ENCODE results near the gene KCNH1.
A peak's percentile ranks its signal among the peaks of the same experiment; 100 is the strongest.

The KCNH1 gene

DNA sequence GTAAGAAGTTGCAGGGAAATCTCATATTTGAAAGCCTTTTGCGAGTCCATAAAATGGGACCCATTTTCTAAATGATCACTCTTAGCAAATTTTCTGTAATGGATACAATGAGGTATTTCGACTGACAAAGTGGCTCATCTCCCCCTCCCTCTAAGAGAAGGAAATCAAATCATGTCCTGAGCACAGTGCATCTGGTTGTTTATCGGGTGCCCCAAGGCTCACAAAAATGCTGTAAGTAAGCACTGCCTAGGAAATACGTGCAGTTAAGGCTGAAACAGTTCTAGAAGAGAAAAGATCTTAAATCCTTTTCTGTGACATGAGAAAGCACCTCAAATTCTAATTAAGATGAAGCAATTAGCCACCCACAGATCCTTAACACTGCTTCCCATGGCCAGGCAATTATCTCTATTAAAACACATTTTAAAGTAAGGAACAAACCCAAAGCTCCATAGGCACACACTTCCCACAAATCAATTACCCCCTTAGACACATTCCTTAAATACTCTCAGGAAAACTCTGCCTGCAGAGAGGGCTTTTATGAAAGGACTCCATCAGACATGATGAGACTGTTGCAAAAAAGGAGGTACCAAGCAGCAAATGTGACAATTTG is 216.3 kb downstream of the KCNH1 start:
- Histone ChIP-seq H3K9ac (ENCODE audit: low read length) (no peak overlapping the region), H3K9me3 (ENCODE audit: control insufficient read depth, low read length) (no peaks in the 10 kb centered on the region), H3K27me3 (replicated peaks; ENCODE audit: control insufficient read depth, insufficient read depth, low read length) (no peaks in the 10 kb centered on the region), H3K4me1 (ENCODE audit: control insufficient read depth, insufficient read depth, low read length) (no peaks in the 10 kb centered on the region), H3K4me3 (ENCODE audit: low read length) (no peak overlapping the region), H3K36me3 (ENCODE audit: control insufficient read depth, insufficient read depth, low read length, severe bottlenecking) (no peaks in the 10 kb centered on the region)
- DNase-seq (ENCODE audit: low read depth): no peak

DNA sequence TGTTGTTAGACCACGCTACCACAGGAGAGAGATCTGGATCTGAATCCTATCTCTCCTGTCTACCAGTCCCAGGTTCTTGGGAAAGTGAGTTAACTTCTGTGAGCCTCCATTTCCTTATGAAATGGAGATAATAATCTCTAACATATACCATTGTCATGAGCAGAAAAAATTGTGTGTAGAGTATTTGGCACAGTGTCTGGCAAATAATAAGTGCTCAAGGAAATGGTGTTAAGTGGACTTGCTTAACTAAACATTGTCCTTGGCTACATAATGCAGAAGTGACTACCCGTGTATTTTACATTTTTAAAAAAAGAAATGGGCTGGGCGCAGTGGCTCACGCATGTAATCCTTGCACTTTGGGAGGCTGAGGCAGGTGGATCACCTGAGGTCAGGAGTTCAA is 217.4 kb downstream of the KCNH1 start:
- Histone ChIP-seq H3K36me3 (ENCODE audit: control insufficient read depth, insufficient read depth, low read length, severe bottlenecking) (no peaks in the 10 kb centered on the region), H3K27me3 (replicated peaks; ENCODE audit: control insufficient read depth, insufficient read depth, low read length) (no peaks in the 10 kb centered on the region), H3K9me3 (ENCODE audit: control insufficient read depth, low read length) (no peaks in the 10 kb centered on the region), H3K9ac (ENCODE audit: low read length) (no peak overlapping the region), H3K4me3 (ENCODE audit: low read length) (no peak overlapping the region), H3K4me1 (ENCODE audit: control insufficient read depth, insufficient read depth, low read length) (no peaks in the 10 kb centered on the region)
- no peak for DNase-seq (ENCODE audit: low read depth)

DNA sequence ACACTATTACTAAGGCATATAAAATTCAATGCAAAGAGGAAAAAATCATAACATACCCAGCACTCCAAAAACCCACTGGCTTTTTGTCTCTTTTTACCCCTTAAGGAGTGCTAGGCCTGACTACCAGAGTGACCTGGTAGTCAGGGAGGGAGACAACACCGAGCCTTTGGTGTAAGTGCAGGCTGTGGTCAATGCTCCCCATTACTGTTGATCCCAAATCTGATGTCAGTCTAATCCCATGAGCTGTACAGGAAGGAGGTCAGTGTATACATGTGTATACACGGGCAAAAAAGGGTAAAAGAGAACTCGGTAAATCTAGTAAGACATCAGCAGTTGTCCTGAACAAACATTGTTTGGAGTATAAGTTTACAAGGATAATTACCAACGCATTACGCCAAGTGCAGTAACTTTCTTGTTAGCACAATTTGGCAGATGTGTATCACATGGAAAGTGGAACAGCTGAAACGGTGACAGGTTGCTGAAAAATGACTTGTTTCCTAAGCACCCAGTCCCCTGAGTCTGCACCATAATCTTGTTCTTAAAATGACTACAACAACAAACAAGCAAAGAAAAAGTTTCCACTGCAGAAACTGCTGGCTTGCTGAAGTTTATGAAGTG is 217.9 kb downstream of the KCNH1 start:
- Histone ChIP-seq H3K4me3 (ENCODE audit: low read length) (no peak overlapping the region), H3K27me3 (replicated peaks; ENCODE audit: control insufficient read depth, insufficient read depth, low read length) (no peaks in the 10 kb centered on the region), H3K9me3 (ENCODE audit: control insufficient read depth, low read length) (no peaks in the 10 kb centered on the region), H3K36me3 (ENCODE audit: control insufficient read depth, insufficient read depth, low read length, severe bottlenecking) (no peaks in the 10 kb centered on the region), H3K9ac (ENCODE audit: low read length) (no peak overlapping the region), H3K4me1 (ENCODE audit: control insufficient read depth, insufficient read depth, low read length) (no peaks in the 10 kb centered on the region)
- DNase-seq (ENCODE audit: low read depth): no peak

DNA sequence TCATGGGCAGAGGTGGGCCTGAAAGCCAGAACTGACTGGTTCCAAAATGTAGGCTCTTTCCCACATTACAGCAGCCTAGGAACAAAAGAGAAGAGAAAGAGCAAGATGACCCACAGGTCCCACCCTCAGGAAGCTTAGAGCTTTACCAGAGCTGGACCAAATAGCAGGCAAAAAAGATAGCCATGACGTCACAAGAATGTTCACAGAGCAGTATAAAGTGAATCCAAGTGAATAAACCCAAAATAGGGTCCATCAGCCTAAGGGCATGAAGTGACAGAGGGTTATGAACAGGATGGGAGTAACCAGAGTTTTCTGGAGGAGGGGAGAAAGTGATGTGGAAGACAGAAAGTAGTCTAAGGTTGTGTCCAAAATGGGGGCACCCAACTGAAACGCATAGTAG is 221.2 kb downstream of the KCNH1 start:
- Histone ChIP-seq H3K9ac (ENCODE audit: low read length) (no peak overlapping the region), H3K4me1 (ENCODE audit: control insufficient read depth, insufficient read depth, low read length) (no peaks in the 10 kb centered on the region), H3K9me3 (ENCODE audit: control insufficient read depth, low read length) (no peaks in the 10 kb centered on the region), H3K27me3 (replicated peaks; ENCODE audit: control insufficient read depth, insufficient read depth, low read length) (peaks cover 4% of the 10 kb centered on the region), H3K36me3 (ENCODE audit: control insufficient read depth, insufficient read depth, low read length, severe bottlenecking) (no peaks in the 10 kb centered on the region), H3K4me3 (ENCODE audit: low read length) (no peak overlapping the region)
- DNase-seq (ENCODE audit: low read depth): no peak

DNA sequence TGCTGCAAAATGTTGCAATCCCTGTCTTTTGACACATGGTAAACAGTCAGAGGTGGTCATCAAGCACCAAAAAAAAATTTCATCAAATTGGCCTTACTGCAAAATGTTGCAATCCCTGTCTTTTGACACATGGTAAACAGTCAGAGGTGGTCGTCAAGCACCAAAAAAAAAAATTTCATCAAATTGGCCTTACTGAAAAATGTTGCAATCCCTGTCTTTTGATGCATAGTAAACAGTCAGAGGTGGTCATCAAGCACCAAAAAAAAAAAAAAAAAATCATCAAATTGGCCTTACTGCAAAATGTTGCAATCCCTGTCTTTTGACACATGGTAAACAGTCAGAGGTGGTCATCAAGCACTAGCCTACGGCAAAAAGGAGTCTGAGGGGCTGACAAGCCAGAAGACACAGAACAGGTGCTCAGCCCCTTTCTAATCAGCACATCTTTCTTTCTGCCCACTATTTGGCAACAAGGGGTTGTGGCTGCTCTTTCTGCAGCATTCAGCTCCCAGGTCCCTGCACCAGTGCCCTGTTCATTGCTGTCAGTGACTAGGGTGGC is 223.8 kb downstream of the KCNH1 start:
- Histone ChIP-seq H3K4me3 (ENCODE audit: low read length) (no peak overlapping the region), H3K36me3 (ENCODE audit: control insufficient read depth, insufficient read depth, low read length, severe bottlenecking) (no peaks in the 10 kb centered on the region), H3K9ac (ENCODE audit: low read length) (no peak overlapping the region), H3K9me3 (ENCODE audit: control insufficient read depth, low read length) (no peaks in the 10 kb centered on the region), H3K27me3 (replicated peaks; ENCODE audit: control insufficient read depth, insufficient read depth, low read length) (peaks cover 10% of the 10 kb centered on the region), H3K4me1 (ENCODE audit: control insufficient read depth, insufficient read depth, low read length) (no peaks in the 10 kb centered on the region)
- peak; percentile 42 for DNase-seq (ENCODE audit: low read depth)

DNA sequence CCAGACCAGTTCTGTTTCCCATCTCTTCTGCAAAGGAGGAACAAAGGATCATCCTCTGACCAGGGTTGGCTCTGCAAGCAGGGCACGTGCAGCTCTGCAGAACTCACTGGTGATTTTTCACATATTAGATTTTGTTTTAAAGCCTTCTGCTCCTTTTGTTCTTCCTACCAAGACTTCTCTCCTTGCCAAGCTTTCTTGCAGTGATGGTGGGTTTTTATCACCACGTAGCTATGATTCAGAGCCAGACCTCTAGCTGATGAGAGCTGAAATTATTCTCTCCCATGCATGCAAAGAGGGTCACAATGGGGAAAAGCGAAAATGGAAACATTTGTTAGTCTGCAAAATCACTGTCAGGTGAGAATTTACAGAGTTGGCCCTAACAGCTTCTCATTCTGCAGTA is 225.2 kb downstream of the KCNH1 start:
- Histone ChIP-seq H3K4me3 (ENCODE audit: low read length) (no peak overlapping the region), H3K9ac (ENCODE audit: low read length) (no peak overlapping the region), H3K36me3 (ENCODE audit: control insufficient read depth, insufficient read depth, low read length, severe bottlenecking) (no peaks in the 10 kb centered on the region), H3K9me3 (ENCODE audit: control insufficient read depth, low read length) (no peaks in the 10 kb centered on the region), H3K27me3 (replicated peaks; ENCODE audit: control insufficient read depth, insufficient read depth, low read length) (peaks cover 13% of the 10 kb centered on the region), H3K4me1 (ENCODE audit: control insufficient read depth, insufficient read depth, low read length) (no peaks in the 10 kb centered on the region)
- DNase-seq (ENCODE audit: low read depth): no peak

DNA sequence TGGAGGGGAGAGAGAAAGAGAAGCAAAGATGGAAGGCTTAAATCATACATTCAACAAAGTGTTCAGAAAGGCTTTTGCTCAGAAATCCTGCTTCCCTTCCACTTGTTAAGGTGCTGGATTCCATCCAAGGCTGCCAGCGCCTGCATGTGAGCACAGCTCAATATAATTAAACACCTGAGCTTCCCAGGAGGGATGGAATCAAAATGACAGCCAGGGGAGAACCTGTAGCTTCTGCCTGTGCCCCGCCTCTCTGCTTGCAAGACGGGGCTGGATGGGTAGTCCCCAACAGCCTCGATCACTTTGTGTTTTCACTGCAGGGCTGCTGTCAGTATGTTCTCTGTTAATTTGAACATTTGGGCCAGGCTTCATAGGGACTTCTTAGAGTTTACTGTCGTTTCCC is 225.7 kb downstream of the KCNH1 start:
- no peaks in the 10 kb centered on the region for H3K9me3 ChIP-seq (ENCODE audit: control insufficient read depth, low read length)

DNA sequence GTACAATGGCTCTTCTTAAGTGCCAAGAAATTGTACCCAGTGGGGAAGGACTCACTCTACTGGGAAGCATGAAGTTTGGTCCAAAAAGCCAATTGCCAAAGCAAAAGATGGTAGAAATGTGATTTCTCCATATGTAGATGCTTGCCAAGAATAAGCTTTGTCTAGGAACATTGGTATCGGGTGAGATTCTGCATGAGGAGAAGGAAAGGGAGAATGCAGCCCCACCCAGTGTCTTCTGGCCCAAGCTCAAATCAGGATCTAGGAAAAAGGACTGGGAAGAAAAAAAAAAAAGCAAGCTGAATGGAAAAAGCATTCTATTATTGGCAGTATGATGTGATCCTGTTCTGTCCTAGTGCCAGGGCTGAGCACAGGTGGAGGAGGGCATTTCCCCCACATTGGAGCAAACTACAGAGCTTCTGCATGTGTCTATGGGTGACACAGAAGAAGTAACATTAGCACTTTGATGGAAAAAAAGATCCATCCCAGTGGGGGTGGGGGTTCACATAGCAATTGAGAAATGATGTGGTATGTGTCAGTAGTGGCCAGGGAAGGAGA is 226.6 kb downstream of the KCNH1 start:
- Histone ChIP-seq H3K9ac (ENCODE audit: low read length) (no peak overlapping the region), H3K36me3 (ENCODE audit: control insufficient read depth, insufficient read depth, low read length, severe bottlenecking) (no peaks in the 10 kb centered on the region), H3K27me3 (replicated peaks; ENCODE audit: control insufficient read depth, insufficient read depth, low read length) (peaks cover 13% of the 10 kb centered on the region), H3K4me1 (ENCODE audit: control insufficient read depth, insufficient read depth, low read length) (no peaks in the 10 kb centered on the region), H3K4me3 (ENCODE audit: low read length) (no peak overlapping the region), H3K9me3 (ENCODE audit: control insufficient read depth, low read length) (no peaks in the 10 kb centered on the region)
- peak; percentile 25 for DNase-seq (ENCODE audit: low read depth)

More for the DNA sequence above, 225.7 kb downstream of the KCNH1 start:
- peaks cover 13% of the 10 kb centered on the region for H3K27me3 ChIP-seq (replicated peaks; ENCODE audit: control insufficient read depth, insufficient read depth, low read length)
- H3K9ac ChIP-seq (ENCODE audit: low read length): no peak overlapping the region
- H3K36me3 ChIP-seq (ENCODE audit: control insufficient read depth, insufficient read depth, low read length, severe bottlenecking): no peaks in the 10 kb centered on the region
- DNase-seq (ENCODE audit: low read depth): no peak
- no peak overlapping the region for H3K4me3 ChIP-seq (ENCODE audit: low read length)
- H3K4me1 ChIP-seq (ENCODE audit: control insufficient read depth, insufficient read depth, low read length): no peaks in the 10 kb centered on the region

DNA sequence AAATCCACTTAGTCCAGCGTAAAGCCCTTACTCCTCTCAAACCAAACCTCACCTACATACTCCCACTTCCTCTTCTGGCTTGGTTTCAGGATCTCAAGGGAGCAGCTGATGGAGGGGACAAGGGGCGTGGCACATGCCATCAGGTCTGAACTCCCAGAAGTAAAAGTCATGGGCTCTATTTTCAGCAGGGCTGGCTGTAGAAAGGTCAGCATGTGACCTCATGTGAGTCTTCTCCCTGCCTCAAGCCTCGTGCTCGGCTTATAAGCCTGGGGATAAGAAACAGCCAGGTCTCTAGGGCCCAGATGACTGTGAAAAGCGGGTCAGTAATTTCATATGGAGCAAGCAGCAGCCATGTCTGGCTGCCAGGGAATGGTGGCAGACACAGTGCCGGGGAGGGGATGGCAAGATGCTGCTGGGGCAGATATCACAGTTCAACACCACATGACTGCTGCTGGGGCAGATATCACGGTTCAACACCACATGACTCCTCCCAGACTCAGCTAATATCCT is 227.9 kb downstream of the KCNH1 start:
- H3K9ac ChIP-seq (ENCODE audit: low read length): no peak overlapping the region
- H3K27me3 ChIP-seq (replicated peaks; ENCODE audit: control insufficient read depth, insufficient read depth, low read length): peaks cover 13% of the 10 kb centered on the region
- H3K36me3 ChIP-seq (ENCODE audit: control insufficient read depth, insufficient read depth, low read length, severe bottlenecking): no peaks in the 10 kb centered on the region
- no peaks in the 10 kb centered on the region for H3K4me1 ChIP-seq (ENCODE audit: control insufficient read depth, insufficient read depth, low read length)
- no peak overlapping the region for H3K4me3 ChIP-seq (ENCODE audit: low read length)
- no peaks in the 10 kb centered on the region for H3K9me3 ChIP-seq (ENCODE audit: control insufficient read depth, low read length)
- DNase-seq (ENCODE audit: low read depth): no peak

DNA sequence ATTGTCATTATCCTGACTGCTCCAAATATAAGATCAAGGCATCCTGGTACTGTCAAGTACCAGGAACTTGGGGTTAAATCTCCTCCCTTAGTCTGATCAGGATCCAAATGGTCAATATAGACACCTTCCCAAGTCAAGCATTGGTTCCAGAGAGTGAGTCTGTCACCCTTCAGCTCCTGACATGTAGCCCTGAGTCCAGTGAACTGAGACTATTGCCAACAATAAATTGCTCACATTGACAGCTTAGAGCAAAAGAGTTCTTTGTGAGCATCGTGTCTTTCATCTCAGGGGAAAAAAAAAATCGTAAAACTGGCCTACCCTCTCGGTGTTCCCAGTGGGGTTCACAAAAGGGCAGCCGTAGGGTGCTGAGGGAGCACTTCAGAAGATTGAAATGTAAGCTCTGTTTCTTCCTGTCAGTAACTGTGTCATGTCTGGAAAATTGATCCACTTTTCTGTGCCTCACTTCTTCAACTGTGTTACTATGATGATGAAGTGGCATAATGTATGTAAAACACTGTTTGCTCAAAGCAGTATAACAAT is 228.5 kb downstream of the KCNH1 start:
- no peaks in the 10 kb centered on the region for H3K4me1 ChIP-seq (ENCODE audit: control insufficient read depth, insufficient read depth, low read length)
- DNase-seq (ENCODE audit: low read depth): no peak
- H3K9ac ChIP-seq (ENCODE audit: low read length): no peak overlapping the region
- no peaks in the 10 kb centered on the region for H3K9me3 ChIP-seq (ENCODE audit: control insufficient read depth, low read length)
- H3K4me3 ChIP-seq (ENCODE audit: low read length): no peak overlapping the region
- H3K36me3 ChIP-seq (ENCODE audit: control insufficient read depth, insufficient read depth, low read length, severe bottlenecking): no peaks in the 10 kb centered on the region
- H3K27me3 ChIP-seq (replicated peaks; ENCODE audit: control insufficient read depth, insufficient read depth, low read length): peaks cover 13% of the 10 kb centered on the region

DNA sequence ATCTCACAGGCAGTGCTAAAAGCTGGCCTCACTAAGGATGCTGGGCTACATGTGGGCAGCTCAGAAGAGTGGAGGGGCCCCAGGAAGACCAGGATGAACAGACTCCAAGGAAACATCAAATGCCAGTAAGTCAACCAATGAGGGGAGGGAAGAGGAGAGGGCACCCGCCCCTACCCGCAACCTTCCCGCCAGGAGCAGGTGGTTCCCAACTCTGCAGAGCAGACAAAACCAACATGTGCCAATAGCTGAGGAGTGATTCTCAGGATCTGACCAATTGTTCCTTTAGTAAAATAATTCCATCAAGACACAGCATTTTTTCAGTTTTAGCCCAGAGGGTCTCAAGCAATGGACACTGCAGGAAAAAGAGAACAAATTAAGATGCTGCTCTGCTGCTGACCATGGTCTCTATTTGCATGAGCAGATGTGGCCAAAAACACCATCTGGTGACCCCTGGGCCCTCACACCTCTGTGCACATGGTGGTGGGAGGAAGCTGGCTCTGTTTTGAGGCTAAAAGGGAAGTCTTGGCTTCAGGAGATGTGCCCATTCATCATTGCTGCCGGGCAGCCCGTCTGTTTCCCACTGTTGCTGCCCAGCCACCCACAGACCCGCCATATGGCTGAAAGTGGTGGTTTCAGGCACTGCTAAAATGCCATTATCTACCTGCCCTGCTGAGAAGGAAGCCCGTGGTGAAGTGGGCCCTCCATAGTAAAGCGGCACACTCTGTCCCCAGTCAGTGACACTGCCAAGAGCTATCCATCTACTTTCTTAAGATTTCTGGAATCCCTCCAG is 231.8 kb downstream of the KCNH1 start:
- Histone ChIP-seq H3K9me3 (ENCODE audit: control insufficient read depth, low read length) (no peaks in the 10 kb centered on the region), H3K9ac (ENCODE audit: low read length) (no peak overlapping the region), H3K36me3 (ENCODE audit: control insufficient read depth, insufficient read depth, low read length, severe bottlenecking) (no peaks in the 10 kb centered on the region), H3K4me3 (ENCODE audit: low read length) (no peak overlapping the region), H3K27me3 (replicated peaks; ENCODE audit: control insufficient read depth, insufficient read depth, low read length) (peaks cover 4% of the 10 kb centered on the region), H3K4me1 (ENCODE audit: control insufficient read depth, insufficient read depth, low read length) (no peaks in the 10 kb centered on the region)
- no peak for DNase-seq (ENCODE audit: low read depth)

Measured in adipocyte (in vitro differentiated cells).